ENCODE data around the gene HDX. TPM values are rescaled to one million over a fixed set of nuclear protein-coding genes. Genes with fewer than 3 reads are reported as not detected.
"Not testable (repeated sequence)": the region's sequence is repeated elsewhere in the genome, so short reads cannot be mapped to it uniquely, and the experiment has no call there.

Gene HDX
- total RNA-seq, 1 experiment from 2014 or later = 8.7 TPM

DNA sequence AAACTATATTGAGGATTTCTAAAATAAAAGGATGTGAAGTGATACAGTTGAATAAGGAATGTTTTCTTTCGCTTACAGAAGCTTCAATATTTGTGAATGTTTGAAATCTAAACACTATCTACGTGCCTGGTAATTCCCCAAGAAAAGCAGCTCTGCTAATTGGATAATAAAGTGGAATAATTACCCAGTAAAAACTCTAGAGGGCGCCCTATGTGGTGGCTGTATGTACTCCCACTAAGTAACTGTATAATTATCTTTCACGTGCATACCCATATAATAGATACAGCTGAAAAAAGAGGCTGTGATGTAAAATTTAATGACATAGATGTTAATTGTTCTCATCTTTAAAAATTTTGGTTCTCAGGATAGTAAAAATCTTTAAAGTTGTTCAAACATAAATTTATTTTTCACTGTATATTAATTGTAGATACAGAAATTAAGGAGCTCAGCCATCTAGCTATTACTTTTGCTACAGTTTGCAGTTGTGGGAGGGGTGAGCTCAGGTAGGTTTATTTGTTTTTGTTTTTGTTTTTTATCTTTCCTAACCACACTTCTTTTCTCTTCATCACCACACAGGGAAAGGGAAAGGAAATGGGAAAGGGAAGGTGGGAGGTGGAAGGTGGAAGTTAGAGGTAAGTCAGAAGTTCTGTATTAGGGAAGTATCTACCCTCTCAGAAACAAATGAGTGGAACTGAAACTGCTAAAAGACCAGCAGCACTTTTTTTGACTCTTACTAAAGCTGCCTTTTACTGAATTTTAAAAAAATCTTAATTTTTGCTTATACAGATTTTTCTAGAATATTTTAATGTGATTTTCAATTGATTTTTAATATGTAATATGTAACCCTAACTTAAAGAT, 162.5 kb downstream of the HDX start:
- peak; percentile 14 for DNase-seq (ENCODE audit: extremely low read depth, low read depth)

DNA sequence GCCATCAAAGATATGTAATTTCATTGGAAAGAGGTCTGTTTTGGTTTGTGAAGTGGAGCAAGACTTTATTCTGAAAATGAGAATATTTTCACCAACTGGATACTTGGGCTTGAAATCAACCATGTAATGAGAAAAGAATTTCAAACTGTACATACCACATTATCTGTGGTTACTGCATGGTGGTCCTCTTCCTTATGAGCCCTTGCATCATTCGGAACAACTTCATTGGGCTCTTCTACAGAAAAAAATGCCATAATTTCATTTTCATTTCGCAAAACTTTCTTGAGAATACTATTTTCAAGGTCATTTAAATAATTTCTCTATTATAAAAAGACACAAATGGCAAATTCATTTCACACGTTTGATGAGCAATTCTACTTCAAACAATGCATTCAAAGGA, 165.6 kb downstream of the HDX start:
- DNase-seq (ENCODE audit: extremely low read depth, low read depth) = no peak

DNA sequence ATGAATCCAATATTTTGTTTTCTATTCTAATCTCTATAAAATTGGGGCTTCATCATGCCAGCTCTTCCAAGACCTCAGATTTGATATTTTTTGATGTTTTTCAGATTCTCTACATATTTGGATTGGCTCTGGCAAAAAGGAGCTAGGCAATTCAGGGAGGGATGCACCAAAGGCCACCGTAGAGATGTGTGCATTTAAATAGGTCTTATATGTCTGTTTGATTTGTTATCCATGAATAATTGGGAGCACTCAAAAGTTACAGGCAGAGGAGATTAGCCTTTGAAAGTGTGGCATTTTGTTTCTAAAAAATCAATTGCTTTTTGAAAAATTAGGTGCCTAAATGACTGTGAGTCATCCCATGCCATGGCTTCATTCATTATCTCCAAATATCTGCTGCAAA, 167.1 kb downstream of the HDX start:
- DNase-seq (ENCODE audit: extremely low read depth, low read depth) = no peak

GRCh38 chrX:84322083-84322827, 180.0 kb downstream of the HDX start:
- DNase-seq (ENCODE audit: extremely low read depth, low read depth) = no peak

- DNase-seq (ENCODE audit: extremely low read depth, low read depth) = no peak
Observed at GRCh38 chrX:84320614-84321013, 181.6 kb downstream of the HDX start.

- no peak for DNase-seq (ENCODE audit: extremely low read depth, low read depth)
Observed at GRCh38 chrX:84320023-84320422, 182.2 kb downstream of the HDX start.

- DNase-seq (ENCODE audit: extremely low read depth, low read depth) = no peak
Observed at GRCh38 chrX:84318661-84319060, 183.6 kb downstream of the HDX start.

GRCh38 chrX:84315946-84316345, 186.3 kb downstream of the HDX start:
- DNase-seq (ENCODE audit: extremely low read depth, low read depth) = not testable (repeated sequence)

Small RNAs within 50 kb of the gene (small RNA-seq; reads per million reads assigned to genes)
- 0 reads per million in 2 experiments for gene AL450471.1
